DMS114 treated with DMSO at 0.1 percent for 48 hours (cell line): ENCODE data around the gene CMTM8.

Experiments used
- DNase-seq: peaks from one replicate; lab custom pipeline; 2025; ENCODE audit not compliant: unreplicated experiment; lab: John Stamatoyannopoulos, UW

CMTM8 gene

DNA sequence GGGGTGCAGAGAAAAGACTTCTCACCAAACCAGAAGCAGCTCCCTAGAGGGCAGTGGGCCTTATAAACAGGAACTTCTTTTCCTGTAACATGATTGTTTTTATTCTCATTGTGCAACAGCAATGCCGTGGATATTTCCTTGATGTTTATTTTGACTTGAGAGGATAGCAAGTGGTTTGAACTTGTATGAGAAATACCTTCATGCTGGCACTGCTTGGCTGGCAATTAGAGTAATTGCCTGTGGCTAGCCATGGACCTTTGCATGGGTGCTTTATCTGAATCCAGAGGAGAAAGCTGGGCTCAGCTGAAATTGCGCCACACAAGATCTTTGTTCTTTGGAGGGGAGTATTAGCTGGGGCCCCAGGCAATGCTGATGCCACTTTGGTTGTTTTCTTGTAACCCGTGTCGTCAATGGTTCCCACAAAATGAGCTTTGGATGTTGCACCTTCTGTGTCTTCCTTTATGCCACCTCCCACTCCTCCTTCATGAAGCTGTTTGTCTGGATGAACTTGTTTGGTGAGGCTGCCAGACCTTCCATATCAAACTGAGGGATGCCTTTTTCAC, 37.9 kb downstream of the CMTM8 start:
- no peak for DNase-seq

GRCh38 chr3:32278714-32279113, 40.2 kb downstream of the CMTM8 start:
- DNase-seq, result no peak

- no peak for DNase-seq
These were observed 41.9 kb downstream of the CMTM8 start for GRCh38 chr3:32280262-32280910.

GRCh38 chr3:32281570-32282106, 43.2 kb downstream of the CMTM8 start:
- DNase-seq, result no peak

DNA sequence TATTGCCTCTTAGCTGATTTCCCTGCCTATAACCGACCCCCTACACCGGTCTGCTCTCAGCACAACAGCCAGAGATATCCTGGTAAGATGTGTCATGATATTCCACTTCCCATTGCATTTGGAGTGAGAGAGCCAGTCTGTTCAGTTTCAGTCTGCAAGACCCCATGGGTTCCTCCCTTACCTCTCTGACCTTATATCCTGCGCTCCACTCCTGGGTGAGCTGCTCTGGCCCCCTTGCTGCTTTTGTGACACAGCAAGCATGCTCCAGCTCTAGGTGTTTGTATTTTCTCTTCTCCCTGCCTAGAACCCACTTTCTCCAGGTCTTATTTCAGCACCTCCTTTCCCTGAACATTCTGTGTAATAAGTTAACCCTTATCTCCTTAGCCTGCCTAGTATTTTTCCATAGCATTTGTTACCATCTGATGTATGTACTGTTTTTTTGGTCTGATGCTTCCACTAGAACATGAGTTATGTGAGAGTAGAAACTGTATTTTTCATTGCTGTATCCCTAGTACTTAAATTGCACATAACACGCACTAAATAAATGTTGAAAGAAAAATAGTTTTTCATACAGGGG, 44.2 kb downstream of the CMTM8 start:
- DNase-seq, result no peak

GRCh38 chr3:32283304-32283703, 44.8 kb downstream of the CMTM8 start:
- DNase-seq, result no peak

- DNase-seq, result no peak
These were observed 46.1 kb downstream of the CMTM8 start for GRCh38 chr3:32284443-32285212.

GRCh38 chr3:32285891-32286290, 47.4 kb downstream of the CMTM8 start:
- no peak for DNase-seq

DNA sequence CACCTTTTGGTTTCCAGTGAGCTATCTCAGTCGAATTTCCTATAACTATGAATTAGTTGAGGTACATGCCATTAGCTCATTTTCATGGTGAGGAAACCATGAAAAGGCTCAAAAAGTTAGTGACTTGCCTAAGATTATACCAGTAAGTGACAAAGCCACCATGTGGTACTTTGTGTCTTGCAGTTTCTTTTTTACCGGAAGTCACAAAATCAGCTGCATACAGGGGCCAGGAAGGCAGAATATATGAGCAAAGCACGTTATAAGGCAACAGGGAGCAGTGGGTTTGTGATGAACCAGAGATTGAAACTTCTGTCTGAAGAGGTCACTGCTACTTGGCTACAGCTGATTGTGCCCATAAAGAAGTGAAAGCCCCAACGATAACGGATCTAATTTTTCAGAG, 50.3 kb downstream of the CMTM8 start:
- no peak for DNase-seq

DNA sequence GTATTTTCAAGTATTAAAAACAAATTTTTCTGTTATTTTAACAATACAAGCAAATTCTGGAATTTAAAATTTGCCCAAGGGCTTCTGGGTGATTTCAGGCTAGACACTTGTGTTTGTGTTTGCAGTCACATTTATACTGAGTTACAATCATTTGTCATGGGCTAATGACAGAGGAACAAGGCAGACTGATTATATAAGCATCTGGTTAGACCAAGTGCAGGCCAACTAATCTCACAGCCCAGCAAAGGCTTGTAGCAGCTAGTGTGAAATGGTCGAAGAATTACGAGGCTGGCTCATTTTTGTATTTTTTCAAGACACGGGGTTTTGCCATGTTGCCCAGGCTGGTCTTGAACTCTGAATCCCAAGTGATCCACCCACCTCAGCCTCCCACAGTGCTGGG, 52.1 kb downstream of the CMTM8 start:
- DNase-seq, result no peak

- DNase-seq, result no peak
These were observed 53.8 kb downstream of the CMTM8 start for GRCh38 chr3:32292085-32292796.

GRCh38 chr3:32293903-32294302, 55.4 kb downstream of the CMTM8 start:
- no peak for DNase-seq

GRCh38 chr3:32296251-32297204, 58.0 kb downstream of the CMTM8 start:
- peak; percentile 38 for DNase-seq

DNA sequence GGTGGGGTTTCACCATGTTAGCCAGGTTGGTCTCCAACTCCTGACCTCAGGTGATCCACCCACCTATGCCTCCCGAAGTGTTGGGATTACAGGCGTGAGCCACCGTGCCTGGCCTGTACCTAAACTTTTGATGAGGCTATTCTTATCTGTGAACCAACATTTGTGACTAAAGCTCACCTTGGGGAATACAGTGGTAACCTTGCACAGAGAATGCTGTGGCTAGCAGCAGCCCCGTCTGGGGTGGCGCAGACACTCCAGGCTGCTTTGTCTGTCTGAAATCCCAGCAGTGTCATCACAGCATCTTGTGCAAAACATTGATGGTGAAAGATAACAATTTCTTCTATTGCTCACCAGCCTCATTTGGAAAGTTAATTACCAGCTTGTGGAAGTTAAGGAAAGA, 58.9 kb downstream of the CMTM8 start:
- no peak for DNase-seq

GRCh38 chr3:32301426-32301825, 62.9 kb downstream of the CMTM8 start:
- DNase-seq, result no peak

DNA sequence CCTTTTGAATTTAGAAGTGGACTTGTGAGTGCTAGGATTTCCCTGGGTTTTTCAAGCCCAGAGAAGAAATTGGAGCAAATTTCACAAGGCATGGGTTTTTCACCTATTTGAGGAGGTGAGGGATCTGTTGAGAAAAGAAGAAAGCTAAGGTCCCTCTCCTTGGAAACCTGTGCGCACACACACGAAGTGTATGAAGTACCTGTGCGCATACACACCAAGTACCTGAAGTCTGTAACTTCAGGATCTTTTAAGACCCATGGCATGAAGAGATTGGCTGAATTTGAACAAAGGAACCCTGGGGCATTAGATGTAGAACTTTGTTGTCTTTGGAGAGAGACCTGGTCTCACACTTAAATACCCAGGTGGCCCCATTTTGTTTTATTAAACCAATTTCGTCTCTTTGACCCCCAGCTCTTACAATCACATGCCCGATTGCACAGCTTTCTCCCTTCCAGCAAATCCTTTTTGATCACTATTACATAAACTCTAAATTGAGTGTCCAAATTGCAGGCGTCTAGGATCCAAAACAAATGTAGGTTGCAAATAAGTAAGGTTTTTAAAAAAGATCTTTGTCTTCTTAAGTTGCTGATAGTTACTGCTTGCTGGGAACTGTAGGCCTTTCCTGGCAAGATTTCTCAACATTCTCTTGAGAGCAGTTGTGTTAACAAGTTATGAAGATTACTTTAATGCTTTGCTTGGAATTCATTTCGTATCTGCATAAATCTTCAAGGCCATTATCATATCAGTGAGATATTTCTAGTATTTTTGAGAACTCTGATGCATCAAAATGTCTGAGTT, 64.3 kb downstream of the CMTM8 start:
- no peak for DNase-seq

- no peak for DNase-seq
These were observed 64.9 kb downstream of the CMTM8 start for GRCh38 chr3:32303399-32303747.

GRCh38 chr3:32303977-32304881, 65.7 kb downstream of the CMTM8 start:
- no peak for DNase-seq
